Keratinocyte (primary cell): ENCODE measurements around the gene ACADL. TPM values are rescaled to one million over a fixed set of nuclear protein-coding genes. Genes with fewer than 3 reads are reported as not detected.
"Not testable (repeated sequence)": the region's sequence is repeated elsewhere in the genome, so short reads cannot be mapped to it uniquely, and the experiment has no call there.

Experiments
- DNase-seq: peaks from one replicate; pipeline ENCODE4 v3.0.0-alpha.2; 2011; ENCODE audit warnings: low read depth, missing footprints, low spot score
- FAIRE-seq: peaks from 2 replicates; lab custom pipeline; 2011; peaks lifted over from hg19 to GRCh38; lab: Jason Lieb, UNC
- H2AFZ ChIP-seq: 2 replicates; pipeline ENCODE4 v1.6.0; 2012; ENCODE audit warnings: low read length, control low read depth, inconsistent platforms; ENCODE audit not compliant: control insufficient read depth
- H3K27ac ChIP-seq: 2 replicates; pipeline ENCODE4 v1.5.1; 2011; ENCODE audit warnings: low read length; ENCODE audit not compliant: control insufficient read depth, insufficient read depth
- H3K27me3 ChIP-seq: 3 replicates; pipeline ENCODE4 v1.6.0; 2011; ENCODE audit warnings: low read length; ENCODE audit not compliant: control insufficient read depth, insufficient read depth; ENCODE audit errors: extremely low read depth
- H3K36me3 ChIP-seq, 2 experiments: 2 replicates in 1 of 2; 3 replicates in 1 of 2; pipeline ENCODE4 v1.5.1; 2011; ENCODE audit warnings: low read length in 2 of 2, mild to moderate bottlenecking in 1 of 2; ENCODE audit not compliant: control insufficient read depth in 2 of 2, insufficient read depth in 2 of 2; ENCODE audit errors: extremely low read depth in 1 of 2
- H3K4me1 ChIP-seq: 3 replicates; pipeline ENCODE4 v1.5.1; 2011; ENCODE audit warnings: low read length; ENCODE audit not compliant: control insufficient read depth, insufficient read depth; ENCODE audit errors: extremely low read depth
- H3K4me2 ChIP-seq: 3 replicates; pipeline ENCODE4 v1.6.0; 2011; ENCODE audit warnings: low read depth, low read length; ENCODE audit not compliant: control insufficient read depth, insufficient read depth; ENCODE audit errors: extremely low read depth
- H3K4me3 ChIP-seq, 3 experiments: fragments of 200-600 bp in 1 of 3; sonication (generic) in 1 of 3; 2 replicates in 2 of 3; 3 replicates in 1 of 3; pipeline ENCODE4 v1.5.1; 2011 to 2016; ENCODE audit warnings: low read length in 3 of 3, mild to moderate bottlenecking in 3 of 3, control low read depth in 2 of 3, inconsistent platforms in 1 of 3, low read depth in 1 of 3, mixed read lengths in 1 of 3, mixed run types in 1 of 3, moderate library complexity in 1 of 3; ENCODE audit not compliant: control insufficient read depth in 2 of 3, insufficient read depth in 2 of 3; ENCODE audit errors: extremely low read depth in 1 of 3
- H3K79me2 ChIP-seq: 2 replicates; pipeline ENCODE4 v1.6.0; 2012; ENCODE audit warnings: low read length; ENCODE audit not compliant: control insufficient read depth, insufficient read depth
- H3K9ac ChIP-seq: 3 replicates; pipeline ENCODE4 v1.6.0; 2011; ENCODE audit warnings: low read length; ENCODE audit not compliant: control insufficient read depth, insufficient read depth; ENCODE audit errors: extremely low read depth
- H3K9me1 ChIP-seq: 3 replicates; pipeline ENCODE4 v1.6.0; 2011; ENCODE audit warnings: low read length; ENCODE audit not compliant: control insufficient read depth, insufficient read depth; ENCODE audit errors: extremely low read depth
- H3K9me3 ChIP-seq: 2 replicates; pipeline ENCODE4 v1.5.1; 2012; ENCODE audit warnings: low read depth, low read length; ENCODE audit not compliant: control insufficient read depth
- H4K20me1 ChIP-seq: 3 replicates; pipeline ENCODE4 v1.6.0; 2011; ENCODE audit warnings: low read length; ENCODE audit not compliant: control insufficient read depth, insufficient read depth; ENCODE audit errors: extremely low read depth
- EZH2 ChIP-seq: IDR thresholded peaks from one replicate; pipeline ENCODE4 v1.6.1; 2012; ENCODE audit warnings: inconsistent platforms, mild to moderate bottlenecking, low read length, moderate library complexity
- dilution Hi-C: fragments of 300-500 bp; cut with MboI; formaldehyde crosslinking; loops from one replicate; pipeline ENCODE4 v1.7.0; 2020; ENCODE audit warnings: low sequenced_read_pairs; ENCODE audit not compliant: extremely low pct_ligation_motif_present
- polyA plus RNA-seq, 5 experiments: library from polyadenylated mRNA; depleted of rRNA in 3 of 5; stranded (reverse) in 3 of 5; stranded (forward) in 1 of 5; unstranded in 1 of 5; fragments of >200 nt; gene quantifications; 1 replicate in 1 of 5; 2 replicates in 3 of 5; 3 replicates in 1 of 5; pipeline versions ENCODE4 v1.2.1 to v1.2.3, GENCODE V29; 2011 to 2012; ENCODE audit warnings: missing spikeins in 2 of 5, low read depth in 1 of 5, low replicate concordance in 1 of 5
- TF ChIP-seq, protein P1 (sequence below), 3 experiments: IDR thresholded peaks in 1 of 3; conservative IDR thresholded peaks in 1 of 3; optimal IDR thresholded peaks in 1 of 3; 2 replicates in 2 of 3; 3 replicates in 1 of 3; pipeline versions ENCODE3 to v1.5.1; 2011; ENCODE audit warnings: low read length in 3 of 3, mild to moderate bottlenecking in 3 of 3, moderate library complexity in 2 of 3, control low read depth in 1 of 3, inconsistent platforms in 1 of 3; ENCODE audit not compliant: insufficient read depth in 2 of 3; ENCODE audit errors: extremely low read depth in 1 of 3

ACADL gene
- polyA plus RNA-seq, 1 donor (not counting 4 experiments of a cell fraction or from before 2014, with no cell fraction given), result 0.10 TPM

DNA sequence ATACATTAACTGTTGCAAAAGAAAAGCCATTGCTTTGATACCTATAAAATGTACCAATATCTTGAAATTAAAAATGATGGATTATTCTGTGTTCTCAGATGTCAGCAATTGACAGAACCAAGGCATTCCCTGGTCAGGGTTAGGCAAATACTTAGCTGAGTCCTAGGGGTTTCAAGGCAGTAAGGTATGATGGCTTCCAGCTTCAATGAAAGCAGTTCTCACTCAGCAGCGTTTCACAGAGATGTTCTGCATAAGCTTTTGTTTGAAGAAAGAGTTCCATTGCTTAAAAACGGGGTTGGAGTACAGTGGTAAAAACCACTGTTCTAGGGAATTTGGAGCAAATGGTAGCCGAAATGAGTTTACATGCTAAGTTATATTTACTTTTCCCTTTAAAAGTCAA, 37.1 kb downstream of the ACADL start:
- Histone ChIP-seq H3K4me3 (no peak overlapping the region), H2AFZ (peak overlapping the region; percentile 91), H3K9me1 (no peaks in the 10 kb centered on the region)

DNA sequence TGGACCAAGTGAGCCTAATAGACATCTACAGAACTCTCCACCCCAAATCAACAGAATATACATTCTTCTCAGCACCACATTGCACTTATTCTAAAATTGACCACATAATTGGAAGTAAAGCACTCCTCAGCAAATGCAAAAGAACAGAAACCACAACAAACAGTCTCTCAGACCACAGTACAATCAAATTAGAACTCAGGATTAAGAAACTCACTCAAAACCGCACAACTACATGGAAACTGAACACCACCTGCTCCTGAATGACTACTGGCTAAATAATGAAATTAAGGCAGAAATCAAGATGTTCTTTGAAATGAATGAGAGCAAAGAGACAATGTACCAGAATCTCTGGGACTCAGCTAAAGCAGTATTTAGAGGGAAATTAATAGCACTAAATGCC, 41.3 kb downstream of the ACADL start:
- H3K27me3 ChIP-seq, DNase-seq, H3K27ac ChIP-seq, H3K9ac ChIP-seq, H3K79me2 ChIP-seq, H3K36me3 ChIP-seq, H2AFZ ChIP-seq, dilution Hi-C loops, H3K4me2 ChIP-seq, H4K20me1 ChIP-seq, FAIRE-seq, H3K4me3 ChIP-seq, H3K9me1 ChIP-seq, H3K9me3 ChIP-seq, H3K4me1 ChIP-seq: not testable (repeated sequence)

More for the DNA sequence above, 37.1 kb downstream of the ACADL start:
- H3K79me2 ChIP-seq, result no peaks in the 10 kb centered on the region
- H3K9ac ChIP-seq, result no peak overlapping the region
- H3K4me1 ChIP-seq, result peaks cover 8% of the 10 kb centered on the region
- H3K27ac ChIP-seq, result no peak overlapping the region
- peak overlapping the region; percentile 46 for H3K4me2 ChIP-seq
- DNase-seq (no peak), FAIRE-seq (peak; percentile 74)
- no peak for TF ChIP-seq EZH2
- TF ChIP-seq, protein P1, sequence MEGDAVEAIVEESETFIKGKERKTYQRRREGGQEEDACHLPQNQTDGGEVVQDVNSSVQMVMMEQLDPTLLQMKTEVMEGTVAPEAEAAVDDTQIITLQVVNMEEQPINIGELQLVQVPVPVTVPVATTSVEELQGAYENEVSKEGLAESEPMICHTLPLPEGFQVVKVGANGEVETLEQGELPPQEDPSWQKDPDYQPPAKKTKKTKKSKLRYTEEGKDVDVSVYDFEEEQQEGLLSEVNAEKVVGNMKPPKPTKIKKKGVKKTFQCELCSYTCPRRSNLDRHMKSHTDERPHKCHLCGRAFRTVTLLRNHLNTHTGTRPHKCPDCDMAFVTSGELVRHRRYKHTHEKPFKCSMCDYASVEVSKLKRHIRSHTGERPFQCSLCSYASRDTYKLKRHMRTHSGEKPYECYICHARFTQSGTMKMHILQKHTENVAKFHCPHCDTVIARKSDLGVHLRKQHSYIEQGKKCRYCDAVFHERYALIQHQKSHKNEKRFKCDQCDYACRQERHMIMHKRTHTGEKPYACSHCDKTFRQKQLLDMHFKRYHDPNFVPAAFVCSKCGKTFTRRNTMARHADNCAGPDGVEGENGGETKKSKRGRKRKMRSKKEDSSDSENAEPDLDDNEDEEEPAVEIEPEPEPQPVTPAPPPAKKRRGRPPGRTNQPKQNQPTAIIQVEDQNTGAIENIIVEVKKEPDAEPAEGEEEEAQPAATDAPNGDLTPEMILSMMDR (optimal IDR thresholded peaks at IDR 0.05 in 1 of 3, IDR thresholded peaks at IDR 0.05 in 1 of 3, conservative IDR thresholded peaks at IDR 0.05 in 1 of 3; ENCODE audit: extremely low read depth in 1 of 3, insufficient read depth in 2 of 3, low read length in 3 of 3), result no peak
- no peaks in the 10 kb centered on the region for H3K9me3 ChIP-seq
- H3K36me3 ChIP-seq, result no peaks in the 10 kb centered on the region
- no peaks in the 10 kb centered on the region for H4K20me1 ChIP-seq
- H3K27me3 ChIP-seq, result no peaks in the 10 kb centered on the region
- dilution Hi-C loops, result no loop called here

GRCh38 chr2:210181606-210182088, 43.6 kb downstream of the ACADL start:
- H3K9me3 ChIP-seq, H4K20me1 ChIP-seq, H2AFZ ChIP-seq, H3K4me1 ChIP-seq, H3K79me2 ChIP-seq, H3K9ac ChIP-seq, FAIRE-seq, dilution Hi-C loops, H3K9me1 ChIP-seq, H3K36me3 ChIP-seq, H3K4me3 ChIP-seq, DNase-seq, H3K27ac ChIP-seq, H3K4me2 ChIP-seq, H3K27me3 ChIP-seq: not testable (repeated sequence)

DNA sequence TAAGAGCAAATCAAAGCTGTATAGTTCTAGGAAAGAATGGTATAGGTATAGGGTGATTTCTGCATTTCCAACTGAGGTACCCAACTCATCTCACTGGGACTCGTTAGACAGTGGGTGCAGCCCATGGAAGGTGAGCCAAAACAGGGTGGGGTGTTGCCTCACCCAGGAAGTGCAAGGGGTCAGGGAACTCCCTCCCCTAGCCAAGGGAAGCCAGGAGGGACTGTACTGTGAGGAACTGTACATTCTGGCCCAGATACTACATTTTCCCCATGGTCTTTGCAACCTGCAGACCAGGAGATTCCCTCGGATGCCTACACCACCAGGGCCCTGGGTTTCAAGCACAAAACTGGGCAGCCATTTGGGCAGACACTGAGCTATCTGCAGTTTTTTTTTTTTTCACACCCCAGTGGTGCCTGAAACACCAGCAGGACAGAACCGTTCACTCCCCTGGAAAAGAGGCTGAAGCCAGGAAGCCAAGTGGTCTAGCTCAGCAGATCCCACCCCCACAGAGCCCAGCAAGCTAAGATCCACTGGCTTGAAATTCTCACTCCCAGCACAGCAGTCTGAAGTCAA, 44.1 kb downstream of the ACADL start:
- FAIRE-seq, dilution Hi-C loops, H3K27ac ChIP-seq, DNase-seq, H3K9me1 ChIP-seq, H4K20me1 ChIP-seq, H3K79me2 ChIP-seq, H3K4me3 ChIP-seq, H3K4me2 ChIP-seq, H3K27me3 ChIP-seq, H3K36me3 ChIP-seq, H3K9ac ChIP-seq, H3K9me3 ChIP-seq, H2AFZ ChIP-seq, H3K4me1 ChIP-seq: not testable (repeated sequence)
